T-cell (primary cell): ENCODE results near the gene UVSSA. TPM values are rescaled to one million over a fixed set of nuclear protein-coding genes. Genes with fewer than 3 reads are reported as not detected.
A peak's percentile ranks its signal among the peaks of the same experiment; 100 is the strongest.
"Not testable (repeated sequence)": the region's sequence is repeated elsewhere in the genome, so short reads cannot be mapped to it uniquely, and the experiment has no call there.

ENCODE experiments used
- ATAC-seq, 4 experiments: fragments of 200-7000 bp in 3 of 4; fragments of 150-1000 bp in 1 of 4; cut with Tn5 transposase; replicated peaks in 1 of 4; 1 replicate in 3 of 4; 2 replicates in 1 of 4; pipeline ENCODE4 v1.10.0; 2021; ENCODE audit warnings: moderate library complexity in 3 of 4, mild to moderate bottlenecking in 2 of 4, moderate number of reproducible peaks in 1 of 4
- CTCF ChIA-PET, 2 donors: fragments of 300-600 bp; sonication (Branson Sonifier 250); formaldehyde crosslinking; loops; one replicate each; lab custom pipeline; 2022; ENCODE audit warnings: antibody characterized with exemption in 2 of 2; lab: Charles Lee
- POLR2A ChIA-PET, 2 donors: fragments of 300-600 bp; sonication (Branson Sonifier 250); formaldehyde crosslinking; loops; one replicate each; lab custom pipeline; 2022; ENCODE audit warnings: antibody characterized with exemption in 2 of 2; lab: Charles Lee
- DNase-seq, 35 experiments: peaks; one replicate each; pipeline versions ENCODE4 v3.0.0 to v3.0.0-alpha.2; 2013 to 2023
- H3K27ac ChIP-seq: one replicate; pipeline ENCODE4 v1.5.1; 2013; ENCODE audit warnings: low read length
- H3K27me3 ChIP-seq, 2 experiments: replicated peaks in 1 of 2; 1 replicate in 1 of 2; 2 replicates in 1 of 2; pipeline versions ENCODE4 v1.6.1 to v1.7.0; 2013; ENCODE audit warnings: low read length in 1 of 2, mixed read lengths in 1 of 2; ENCODE audit not compliant: control insufficient read depth in 2 of 2, insufficient read depth in 2 of 2; ENCODE audit errors: extremely low read depth in 1 of 2
- H3K36me3 ChIP-seq, 2 donors: 1 replicate in 1 of 2; 2 replicates in 1 of 2; pipeline versions ENCODE4 v1.6.1 to v1.7.0; 2013; ENCODE audit warnings: low read length in 1 of 2; ENCODE audit not compliant: control insufficient read depth in 2 of 2, insufficient read depth in 1 of 2; ENCODE audit errors: extremely low read depth in 1 of 2
- H3K4me1 ChIP-seq, 2 experiments: 1 replicate in 1 of 2; 2 replicates in 1 of 2; pipeline versions ENCODE4 v1.6.1 to v1.7.0; 2013; ENCODE audit warnings: low read length in 2 of 2, mixed read lengths in 1 of 2; ENCODE audit not compliant: insufficient read depth in 2 of 2, control insufficient read depth in 1 of 2; ENCODE audit errors: extremely low read depth in 1 of 2
- H3K4me3 ChIP-seq, 2 donors: 1 replicate in 1 of 2; 2 replicates in 1 of 2; pipeline versions ENCODE4 v1.5.1 to v1.7.0; 2013; ENCODE audit warnings: mild to moderate bottlenecking in 2 of 2, low read length in 1 of 2, moderate library complexity in 1 of 2; ENCODE audit not compliant: control insufficient read depth in 1 of 2; ENCODE audit errors: extremely low read depth in 1 of 2
- H3K9me3 ChIP-seq: 2 replicates; pipeline ENCODE4 v1.7.0; 2013
- H3K27ac Mint-ChIP-seq, 2 donors: one replicate each; pipeline ENCODE4 v1.8.0; 2020 to 2021; ENCODE audit warnings: mild to moderate bottlenecking in 2 of 2, mixed read lengths in 2 of 2
- H3K27me3 Mint-ChIP-seq, 2 donors: one replicate each; pipeline ENCODE4 v1.8.0; 2021 to 2022; ENCODE audit warnings: mixed read lengths in 2 of 2
- H3K36me3 Mint-ChIP-seq: one replicate; pipeline ENCODE4 v1.8.0; 2021; ENCODE audit warnings: mixed read lengths
- H3K4me1 Mint-ChIP-seq, 3 donors: one replicate each; pipeline ENCODE4 v1.8.0; 2020 to 2022; ENCODE audit warnings: mixed read lengths in 3 of 3, mild to moderate bottlenecking in 1 of 3
- H3K4me3 Mint-ChIP-seq, 3 donors: one replicate each; pipeline ENCODE4 v1.8.0; 2020 to 2022; ENCODE audit warnings: mild to moderate bottlenecking in 3 of 3, mixed read lengths in 3 of 3, moderate library complexity in 3 of 3
- H3K9me3 Mint-ChIP-seq, 3 donors: one replicate each; pipeline ENCODE4 v1.8.0; 2020 to 2022; ENCODE audit warnings: mixed read lengths in 3 of 3
- WGBS: methylation state at CpG from one replicate; pipeline ENCODE4 v1.1.5; 2013; ENCODE audit warnings: missing lambda C conversion rate; ENCODE audit not compliant: insufficient coverage; 5-methylcytosine and 5-hydroxymethylcytosine counted together
- total RNA-seq, 35 experiments: library from RNA in 6 of 35; stranded (reverse) in 6 of 35; fragments of 120-200 nt in 1 of 35; gene quantifications; one replicate each; pipeline versions ENCODE4 v1.2.1 to v1.2.4 and lab custom pipeline; 2013 to 2026

The UVSSA gene
- total RNA-seq, 5 donors from 2014 or later (not counting 1 experiment from before 2014, with no cell fraction given) = 39.9 to 53.7 (median 42.7) TPM

GRCh38 chr4:1333851-1334578 lies 13.0 kb upstream of the UVSSA start:
- POLR2A ChIA-PET, H3K4me3 Mint-ChIP-seq, H3K27ac ChIP-seq, H3K27me3 ChIP-seq, DNase-seq, H3K9me3 ChIP-seq, ATAC-seq, H3K4me3 ChIP-seq, CTCF ChIA-PET, H3K9me3 Mint-ChIP-seq, H3K27me3 Mint-ChIP-seq: not testable (repeated sequence)
- Histone ChIP-seq H3K36me3 (peaks cover 24 to 56% of the 10 kb centered on the region in 2 donors), H3K4me1 (peaks cover 21 to 38% of the 10 kb centered on the region in 2 experiments)
- WGBS = 88% methylated on average over 1 of the region's 12 CpGs
- Mint-ChIP-seq H3K27ac (peak overlapping the region in 1 of 2 donors; percentile 49), H3K36me3 (peaks cover 42% of the 10 kb centered on the region), H3K4me1 (peaks cover 25 to 57% (median 48%) of the 10 kb centered on the region in 3 donors)

GRCh38 chr4:1334579-1334895 lies 12.5 kb upstream of the UVSSA start:
- ATAC-seq = no peak
- H3K4me1 ChIP-seq = peaks cover 16 to 33% of the 10 kb centered on the region in 2 experiments
- Mint-ChIP-seq H3K36me3 (peaks cover 41% of the 10 kb centered on the region), H3K4me3 (no peak overlapping the region), H3K9me3 (no peaks in the 10 kb centered on the region), H3K4me1 (peaks cover 19 to 53% (median 42%) of the 10 kb centered on the region in 3 donors), H3K27ac (peak overlapping the region in 1 of 2 donors; percentile 71), H3K27me3 (no peaks in the 10 kb centered on the region)
- H3K27ac ChIP-seq = no peak overlapping the region
- ChIA-PET POLR2A (no interaction called here), CTCF (no interaction called here)
- no peak overlapping the region for H3K4me3 ChIP-seq
- 90% methylated on average over 6 of the region's 6 CpGs for WGBS
- no peak for DNase-seq
- no peaks in the 10 kb centered on the region for H3K9me3 ChIP-seq
- no peaks in the 10 kb centered on the region for H3K27me3 ChIP-seq
- H3K36me3 ChIP-seq = peaks cover 29 to 56% of the 10 kb centered on the region in 2 donors

GRCh38 chr4:1335193-1335883 lies 11.7 kb upstream of the UVSSA start:
- CTCF ChIA-PET = not testable (repeated sequence)
- peak overlapping the region in 1 of 2 donors; percentile 71 for H3K27ac Mint-ChIP-seq

GRCh38 chr4:1336088-1336491 lies 10.9 kb upstream of the UVSSA start:
- peaks cover 41% of the 10 kb centered on the region for H3K36me3 Mint-ChIP-seq
- Histone ChIP-seq H3K4me1 (peaks cover 10 to 18% of the 10 kb centered on the region in 2 experiments), H3K36me3 (peaks cover 29 to 70% of the 10 kb centered on the region in 2 donors), H3K9me3 (no peaks in the 10 kb centered on the region), H3K27ac (no peak overlapping the region), H3K4me3 (no peak overlapping the region), H3K27me3 (no peaks in the 10 kb centered on the region)
- no peak overlapping the region for H3K4me3 Mint-ChIP-seq
- no peak for DNase-seq
- no peaks in the 10 kb centered on the region for H3K9me3 Mint-ChIP-seq
- H3K27me3 Mint-ChIP-seq = no peaks in the 10 kb centered on the region
- 97% methylated on average over 5 of the region's 7 CpGs for WGBS
- peak overlapping the region in 1 of 2 donors; percentile 33 for H3K27ac Mint-ChIP-seq
- CTCF ChIA-PET = no interaction called here
- POLR2A ChIA-PET = no interaction called here
- H3K4me1 Mint-ChIP-seq = peaks cover 8 to 40% (median 29%) of the 10 kb centered on the region in 3 donors
- no peak for ATAC-seq

More at GRCh38 chr4:1335193-1335883, 11.7 kb upstream of the UVSSA start:
- H3K9me3 ChIP-seq, H3K27me3 Mint-ChIP-seq, H3K4me3 Mint-ChIP-seq, POLR2A ChIA-PET, H3K9me3 Mint-ChIP-seq, H3K27me3 ChIP-seq, H3K27ac ChIP-seq, H3K4me3 ChIP-seq, DNase-seq, ATAC-seq: not testable (repeated sequence)
- Histone ChIP-seq H3K36me3 (peaks cover 29 to 64% of the 10 kb centered on the region in 2 donors), H3K4me1 (peaks cover 13 to 25% of the 10 kb centered on the region in 2 experiments)
- 22% methylated on average over 2 of the region's 4 CpGs for WGBS
- Mint-ChIP-seq H3K4me1 (peaks cover 15 to 47% (median 36%) of the 10 kb centered on the region in 3 donors), H3K36me3 (peaks cover 41% of the 10 kb centered on the region)

- H3K36me3 Mint-ChIP-seq = peaks cover 44% of the 10 kb centered on the region
- ChIA-PET POLR2A (no interaction called here), CTCF (no interaction called here)
- Histone ChIP-seq H3K4me3 (no peak overlapping the region), H3K9me3 (no peaks in the 10 kb centered on the region), H3K27ac (no peak overlapping the region), H3K27me3 (no peaks in the 10 kb centered on the region), H3K4me1 (peaks cover 0 to 4% of the 10 kb centered on the region in 2 experiments), H3K36me3 (peaks cover 29 to 71% of the 10 kb centered on the region in 2 donors)
- H3K4me3 Mint-ChIP-seq = peak overlapping the region in 1 of 3 donors; percentile 18
- H3K27me3 Mint-ChIP-seq = no peaks in the 10 kb centered on the region
- H3K9me3 Mint-ChIP-seq = no peaks in the 10 kb centered on the region
- peaks cover 0 to 28% (median 19%) of the 10 kb centered on the region in 3 donors for H3K4me1 Mint-ChIP-seq
- H3K27ac Mint-ChIP-seq = peak overlapping the region; percentile 87 to 92
- DNase-seq (peak in 3 of 35 experiments; percentile 29 to 46 (median 44)), ATAC-seq (peak in 3 of 4 experiments; percentile 77 to 82 (median 79))
- 53% methylated on average over 11 of the region's 11 CpGs for WGBS
Observed at GRCh38 chr4:1337376-1337831, 9.6 kb upstream of the UVSSA start.

- Mint-ChIP-seq H3K9me3 (no peaks in the 10 kb centered on the region), H3K4me3 (no peak overlapping the region), H3K27me3 (no peaks in the 10 kb centered on the region), H3K36me3 (peaks cover 44% of the 10 kb centered on the region), H3K27ac (peak overlapping the region; percentile 87 to 92), H3K4me1 (peaks cover 0 to 27% (median 19%) of the 10 kb centered on the region in 3 donors)
- no peaks in the 10 kb centered on the region for H3K9me3 ChIP-seq
- peaks cover 25 to 64% of the 10 kb centered on the region in 2 donors for H3K36me3 ChIP-seq
- ATAC-seq (peak in 1 of 4 experiments; percentile 2), DNase-seq (no peak)
- WGBS = 91% methylated on average over 40 of the region's 41 CpGs
- H3K4me1 ChIP-seq = no peaks in the 10 kb centered on the region
- no peaks in the 10 kb centered on the region for H3K27me3 ChIP-seq
- CTCF ChIA-PET = no interaction called here
- no peak overlapping the region for H3K27ac ChIP-seq
- H3K4me3 ChIP-seq = no peak overlapping the region
- POLR2A ChIA-PET = no interaction called here
Observed at GRCh38 chr4:1337951-1338751, 8.9 kb upstream of the UVSSA start.
